GM21825 (cell line): ENCODE data around the gene GLI3.

Source experiments
- ATAC-seq: cut with Tn5 transposase; IDR thresholded peaks from one replicate; pipeline ENCODE4 v1.9.1; 2021; ENCODE audit warnings: mild to moderate bottlenecking, moderate library complexity; ENCODE audit not compliant: unreplicated experiment

Gene GLI3

DNA sequence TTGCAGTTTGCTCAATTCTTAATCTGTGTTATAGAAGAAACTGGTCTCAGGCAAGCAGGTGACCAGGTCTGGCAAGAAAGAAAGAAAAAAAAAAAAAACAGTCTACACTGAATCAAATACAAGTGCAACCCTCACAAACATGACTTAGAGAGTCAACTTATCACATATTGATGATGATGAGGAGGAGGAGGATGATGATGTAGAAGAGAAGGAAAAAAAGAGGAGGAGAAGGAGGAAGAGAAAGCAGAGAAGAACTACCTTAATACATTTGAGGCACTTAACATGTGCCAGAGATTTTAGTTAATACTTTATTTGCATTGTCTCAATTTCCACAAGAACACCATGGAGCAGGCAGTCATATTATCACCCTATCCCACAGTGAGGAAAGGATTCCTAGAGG lies 91.5 kb downstream of the GLI3 start:
- no peak for ATAC-seq

DNA sequence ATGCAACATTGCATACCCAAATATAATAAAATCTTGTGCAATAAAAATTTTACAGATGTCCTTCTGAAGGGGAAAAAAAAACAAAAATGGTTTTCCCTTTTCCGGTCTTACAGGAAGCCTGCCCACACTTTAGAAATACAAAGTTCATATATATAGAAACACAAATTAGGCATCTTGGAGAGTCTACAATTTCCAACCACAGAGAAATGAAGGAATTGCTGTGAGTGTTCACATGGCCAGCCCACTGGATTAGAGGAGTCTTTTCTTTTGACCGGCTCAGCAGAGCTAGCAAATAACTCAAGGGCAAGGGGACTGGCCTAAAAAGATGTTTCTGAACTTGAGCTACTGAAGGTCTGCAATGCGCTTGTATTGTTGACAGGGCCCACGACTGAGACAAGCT lies 92.4 kb downstream of the GLI3 start:
- no peak for ATAC-seq

DNA sequence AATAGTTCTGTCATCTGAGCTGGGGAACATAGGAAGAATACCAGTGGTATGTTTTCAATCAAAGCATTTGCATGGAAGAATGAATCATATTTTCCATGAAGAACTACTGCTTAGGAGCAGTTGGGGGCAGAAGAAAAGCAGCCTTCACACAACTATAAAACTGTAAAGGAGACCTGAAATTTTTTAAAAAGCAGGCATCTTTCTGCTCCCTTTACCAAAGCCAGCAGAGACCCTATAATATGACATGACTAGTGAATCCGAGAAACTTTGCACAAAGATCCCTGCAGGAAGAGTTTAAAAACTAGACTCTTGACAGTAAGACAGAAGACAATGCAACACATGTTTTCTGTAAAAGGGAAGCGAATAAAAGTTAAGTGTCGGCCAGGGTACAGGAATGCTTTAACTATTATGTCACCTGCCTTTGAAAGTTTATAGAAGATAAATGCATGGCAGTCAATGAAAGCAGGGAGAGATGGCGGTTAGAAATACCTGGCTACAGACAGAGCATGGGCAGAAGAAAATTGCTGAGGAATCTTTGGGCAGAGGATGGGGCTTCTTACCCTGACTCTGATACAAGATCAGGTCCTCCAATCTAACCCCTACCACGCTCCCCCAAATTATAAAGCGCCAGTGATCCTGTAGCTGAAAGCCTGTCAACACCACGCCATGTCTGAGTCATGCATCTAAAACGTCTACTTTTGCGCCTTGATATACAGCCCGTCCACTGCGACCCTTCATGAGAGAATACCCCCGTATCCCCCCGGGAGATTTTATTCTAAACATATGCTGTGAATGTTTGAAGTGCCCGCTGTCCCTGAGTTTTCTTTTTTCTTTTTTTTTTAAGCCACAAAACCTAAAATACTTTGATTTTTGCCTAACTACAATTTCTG lies 93.1 kb downstream of the GLI3 start:
- ATAC-seq = no peak

DNA sequence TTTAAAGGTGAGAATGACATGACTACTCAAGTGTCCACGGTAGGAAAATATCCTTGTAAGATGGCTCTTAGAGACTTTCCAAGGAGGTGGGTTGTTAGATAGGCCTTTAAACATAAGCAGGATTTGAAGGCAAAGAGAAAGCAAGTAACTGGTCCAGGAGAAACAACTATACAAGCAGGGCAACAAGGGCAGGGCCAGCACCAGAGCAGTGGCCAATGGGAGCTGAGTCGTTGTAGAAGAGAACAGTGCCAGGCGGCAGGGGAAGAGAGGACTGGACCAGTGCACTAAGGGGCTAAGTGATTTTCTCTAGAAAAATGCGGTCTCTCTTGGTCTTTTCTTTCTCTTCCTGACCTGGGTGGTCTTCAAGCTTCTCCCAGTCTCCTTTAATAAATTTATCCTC lies 94.9 kb downstream of the GLI3 start:
- no peak for ATAC-seq

DNA sequence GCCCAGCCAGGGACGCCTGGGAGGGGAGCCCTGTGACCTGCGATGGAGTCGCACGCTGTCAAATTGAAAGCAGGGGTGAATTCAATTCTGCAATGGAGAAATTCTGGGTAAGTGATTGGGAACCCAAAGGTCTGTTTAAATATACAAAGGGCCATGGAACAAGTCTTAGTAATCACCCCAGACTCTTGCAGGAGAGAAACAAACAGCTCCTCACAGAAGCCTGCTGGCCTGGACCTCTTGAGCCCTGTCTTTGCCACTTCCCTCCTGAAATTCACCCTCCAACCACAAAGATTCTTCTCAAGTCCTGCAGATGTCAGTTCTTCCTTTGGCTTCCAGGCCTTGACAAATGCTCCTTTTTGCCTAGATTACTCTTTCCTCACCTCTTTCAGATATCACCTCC lies 97.3 kb downstream of the GLI3 start:
- no peak for ATAC-seq

DNA sequence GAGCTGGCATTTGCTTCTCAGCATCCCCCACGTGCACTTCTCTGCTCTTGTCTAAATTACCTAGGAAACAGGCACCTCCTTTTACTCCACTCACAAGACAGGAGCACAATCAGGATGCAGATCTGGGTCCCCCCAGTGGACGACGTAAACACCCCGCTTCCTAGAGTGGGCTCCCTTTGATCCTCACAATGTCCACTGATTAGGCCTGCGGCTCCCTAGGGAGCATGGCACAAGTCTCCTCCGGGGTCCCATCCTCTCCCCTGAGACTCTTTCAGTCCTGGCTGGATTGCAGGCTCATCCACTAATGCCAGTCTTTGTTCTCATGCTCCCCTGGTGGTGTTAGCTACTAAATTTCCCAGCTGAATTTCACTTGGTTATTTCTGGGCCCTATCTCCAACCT lies 98.3 kb downstream of the GLI3 start:
- ATAC-seq = no peak

DNA sequence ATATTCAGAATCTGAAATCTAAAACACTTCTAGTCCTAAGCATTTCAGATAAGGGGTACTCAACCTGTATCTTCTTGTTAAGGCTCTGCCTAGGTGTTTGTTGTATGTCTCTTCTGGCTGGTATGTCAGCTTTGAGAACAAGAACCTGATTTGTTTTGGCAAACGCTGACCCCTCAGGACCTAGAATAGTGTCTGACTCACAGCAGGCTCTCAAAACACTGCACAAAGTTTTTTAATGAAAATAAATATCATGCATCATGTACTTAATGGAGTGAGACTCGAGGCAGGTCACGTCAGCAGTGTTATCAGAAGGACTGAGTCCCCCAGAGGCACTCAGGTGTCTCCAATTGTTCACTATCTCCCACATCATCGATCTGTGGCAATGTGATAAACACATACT lies 99.1 kb downstream of the GLI3 start:
- ATAC-seq = no peak

DNA sequence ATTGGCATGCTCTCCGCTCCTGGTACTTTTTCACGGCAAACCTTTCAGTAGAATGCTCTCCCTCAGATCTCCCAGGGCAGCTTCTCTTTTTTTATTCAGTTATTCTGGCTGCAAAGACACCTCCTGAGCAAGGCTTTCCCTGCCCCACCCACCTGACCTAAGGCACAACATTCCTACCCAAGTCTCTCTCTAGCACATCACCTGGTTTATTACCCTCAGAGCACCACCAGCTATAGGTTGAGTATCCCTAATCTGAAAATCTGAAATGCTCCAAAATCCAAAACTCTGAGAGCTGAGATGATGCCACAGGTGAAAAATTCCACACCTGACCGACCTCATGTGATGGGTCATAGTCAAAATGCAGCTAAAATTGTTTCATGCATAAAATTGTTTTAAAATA lies 99.6 kb downstream of the GLI3 start:
- no peak for ATAC-seq

DNA sequence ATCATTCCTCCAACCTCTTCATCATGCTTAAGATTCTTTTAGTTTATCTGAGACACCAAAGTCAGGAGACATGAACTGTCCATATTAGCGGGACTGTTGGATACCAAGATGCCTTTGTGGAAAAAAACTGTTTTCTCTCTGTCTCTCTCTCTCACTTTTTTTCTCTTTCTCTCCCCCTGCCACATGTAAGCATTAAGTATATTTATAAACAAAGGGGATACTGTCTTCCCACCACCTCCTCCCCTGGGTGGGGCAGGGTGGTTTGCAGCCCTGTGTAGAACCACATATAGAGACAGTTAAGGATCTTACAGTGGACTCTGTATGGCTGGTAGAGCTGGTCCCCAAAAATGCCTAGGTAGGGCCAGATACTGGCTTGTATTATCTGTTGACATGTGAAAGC lies 101.3 kb downstream of the GLI3 start:
- ATAC-seq = no peak

DNA sequence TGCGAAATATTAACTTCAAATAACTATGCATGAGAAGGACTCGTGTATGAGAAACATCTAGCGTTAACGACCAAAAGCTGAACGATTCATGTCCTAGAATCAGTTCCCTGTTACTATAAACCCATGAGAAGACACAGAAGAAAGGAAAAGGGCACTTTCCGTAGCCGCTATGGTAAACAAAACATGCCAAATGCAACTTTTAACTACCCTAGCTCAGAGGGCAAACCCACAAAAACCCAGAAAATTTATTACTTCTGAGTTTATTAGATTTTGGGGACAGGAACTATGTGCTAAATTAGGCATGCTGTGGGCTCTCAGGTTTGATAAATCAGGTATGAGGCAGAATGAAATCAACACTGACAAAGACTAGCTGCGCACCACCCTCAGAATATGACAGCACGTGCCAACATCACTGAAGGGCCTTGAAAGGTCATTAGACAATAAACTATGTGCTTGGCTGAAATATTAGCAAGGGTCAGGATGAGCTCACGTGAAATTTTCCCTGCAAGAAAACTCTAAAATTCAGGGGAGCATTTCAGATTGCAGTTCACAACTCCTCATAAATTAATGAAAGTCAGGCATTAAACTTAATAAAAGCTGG lies 102.6 kb downstream of the GLI3 start:
- no peak for ATAC-seq

DNA sequence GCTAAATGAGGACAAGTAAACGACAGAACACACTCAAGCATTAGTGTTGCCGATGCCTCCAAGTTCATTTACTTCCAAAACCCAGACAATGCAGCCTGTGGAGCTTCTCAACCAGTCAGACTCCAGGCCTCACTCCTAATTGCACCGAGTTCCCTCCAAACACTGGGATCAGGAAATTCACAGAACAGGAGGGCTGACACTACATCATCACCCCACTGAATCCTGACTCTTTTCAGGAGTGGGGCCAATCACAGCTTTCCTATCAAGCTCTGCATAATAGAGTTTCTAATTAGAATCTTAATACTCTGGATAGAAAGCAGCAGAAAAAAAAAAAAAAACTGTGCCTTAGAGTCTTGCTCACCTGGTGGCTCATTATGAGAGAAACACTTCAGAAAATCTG lies 103.7 kb downstream of the GLI3 start:
- no peak for ATAC-seq

DNA sequence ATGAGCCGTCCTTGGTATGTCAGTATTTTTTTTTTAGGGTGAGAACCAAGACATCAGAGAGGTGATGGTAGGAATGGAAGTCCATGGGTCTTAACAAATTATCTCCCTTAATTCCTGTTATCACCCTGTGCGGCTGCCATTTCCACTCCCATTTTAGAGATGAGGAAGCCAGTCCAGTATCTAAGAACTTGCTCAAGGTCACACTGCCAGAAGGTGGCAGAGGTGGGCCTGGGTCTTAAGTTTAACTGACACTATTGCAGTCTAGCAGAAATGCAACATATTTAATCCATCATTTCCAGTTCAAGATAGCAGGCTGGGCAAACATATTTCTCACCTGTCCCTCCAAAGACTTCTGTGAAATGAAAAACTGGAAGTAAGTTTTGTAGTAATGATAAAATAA lies 108.3 kb downstream of the GLI3 start:
- no peak for ATAC-seq

DNA sequence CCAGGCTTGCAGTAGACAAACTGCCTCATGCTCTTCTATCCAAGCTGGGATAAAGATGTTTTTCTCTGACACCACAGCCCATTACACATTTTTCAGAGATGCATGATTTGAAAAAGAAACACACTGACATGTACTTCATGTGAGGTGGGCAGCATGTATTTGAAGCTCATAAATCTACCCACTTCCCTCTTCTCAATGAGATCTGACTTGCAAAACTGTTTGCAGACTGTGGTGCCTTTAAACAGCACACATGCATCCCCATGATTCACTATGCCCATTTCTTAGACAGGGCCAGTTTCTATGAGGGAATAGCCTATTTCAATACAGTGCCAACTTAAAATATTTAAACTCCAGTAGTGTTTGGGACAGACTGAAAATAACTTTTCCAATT lies 109.8 kb downstream of the GLI3 start:
- ATAC-seq = no peak

DNA sequence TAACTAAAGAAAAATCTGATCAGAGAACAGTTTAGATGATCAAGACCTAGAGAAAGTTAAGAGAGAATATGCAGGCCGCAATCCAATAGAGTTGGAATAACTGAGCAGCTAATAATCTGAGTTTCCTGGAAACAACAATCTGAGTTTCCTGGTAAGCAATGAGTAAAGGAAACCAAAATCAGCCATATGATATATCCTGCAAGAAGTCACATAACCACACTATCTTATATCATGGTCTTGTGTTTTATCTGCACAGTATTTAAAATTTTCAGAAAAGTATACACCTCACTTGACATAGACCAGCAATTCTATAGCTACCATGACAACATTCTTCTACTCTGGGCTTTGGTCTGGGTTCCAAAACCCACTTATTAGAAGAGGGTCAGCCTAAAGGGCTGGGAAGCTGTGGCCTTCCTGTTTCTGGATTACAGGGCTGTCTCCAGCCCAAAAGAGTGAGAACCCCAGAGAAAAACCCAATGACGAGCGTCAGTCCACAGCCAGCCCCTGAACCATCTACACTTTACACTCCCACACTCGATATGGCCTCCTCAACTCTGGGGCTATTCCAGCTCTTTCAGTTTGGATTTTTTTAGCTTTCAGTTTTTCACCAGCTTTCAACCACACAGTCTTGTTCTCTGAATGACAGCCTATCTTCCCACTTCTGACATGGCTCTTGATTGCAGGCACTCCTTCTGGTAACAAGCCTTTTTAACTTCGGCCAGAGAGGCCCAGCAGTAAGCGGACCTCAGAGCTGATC lies 110.4 kb downstream of the GLI3 start:
- ATAC-seq = no peak

DNA sequence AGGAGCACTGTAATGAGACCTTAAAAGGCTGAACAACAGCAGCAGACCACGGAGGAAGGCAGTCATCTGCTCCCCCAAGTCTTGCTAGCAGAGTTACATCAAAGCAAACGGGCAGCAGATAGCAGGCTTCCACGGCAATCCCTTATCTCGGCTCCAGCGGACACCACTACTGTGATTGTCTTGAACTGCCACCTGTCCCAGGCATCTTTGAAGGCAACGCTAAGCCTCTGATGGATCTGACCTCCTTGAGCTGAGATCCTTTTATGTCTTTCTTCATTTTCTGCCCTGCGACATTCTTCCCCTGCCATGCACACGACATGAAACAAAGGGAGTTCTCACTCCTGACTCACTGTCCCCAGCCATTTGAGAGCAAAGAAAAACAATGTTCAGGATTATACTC lies 111.7 kb downstream of the GLI3 start:
- no peak for ATAC-seq

DNA sequence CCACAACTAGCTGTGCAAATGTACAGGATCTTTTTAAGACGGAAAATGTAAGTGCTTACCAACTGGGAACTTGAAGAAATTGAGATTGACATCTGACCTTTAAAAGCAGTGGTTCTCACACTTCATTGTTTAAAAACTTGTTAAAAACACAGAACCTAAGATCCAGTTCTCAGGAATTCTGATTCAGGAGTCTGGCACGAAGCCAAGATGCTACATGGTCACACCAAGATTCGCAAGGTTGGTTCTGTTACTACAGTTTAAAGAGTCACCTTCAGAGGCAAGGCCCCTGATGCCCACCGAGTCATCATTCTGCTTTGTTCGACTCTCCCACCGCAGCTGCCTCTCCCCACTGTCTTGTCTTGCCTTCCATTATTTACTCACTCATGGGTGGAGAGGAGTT lies 113.3 kb downstream of the GLI3 start:
- no peak for ATAC-seq

DNA sequence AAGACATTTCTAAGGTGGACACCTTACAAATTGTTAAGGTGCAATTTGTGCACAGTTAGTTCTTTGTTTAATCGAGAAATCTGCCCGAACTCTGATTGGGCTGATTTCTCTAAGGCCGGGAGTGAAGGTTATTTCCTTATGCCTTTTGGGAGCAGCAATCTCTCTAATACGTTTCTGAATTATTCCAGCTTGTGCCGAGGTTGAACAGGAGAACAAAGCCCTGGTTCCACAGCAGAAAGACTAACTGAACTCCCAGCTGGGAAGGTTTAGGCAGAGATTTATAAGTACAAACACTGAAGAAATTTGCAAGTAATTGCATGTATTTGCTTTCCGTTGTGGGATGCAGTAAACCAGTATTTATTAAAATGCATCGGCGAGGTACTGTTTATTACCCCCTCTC lies 116.8 kb downstream of the GLI3 start:
- ATAC-seq = no peak

DNA sequence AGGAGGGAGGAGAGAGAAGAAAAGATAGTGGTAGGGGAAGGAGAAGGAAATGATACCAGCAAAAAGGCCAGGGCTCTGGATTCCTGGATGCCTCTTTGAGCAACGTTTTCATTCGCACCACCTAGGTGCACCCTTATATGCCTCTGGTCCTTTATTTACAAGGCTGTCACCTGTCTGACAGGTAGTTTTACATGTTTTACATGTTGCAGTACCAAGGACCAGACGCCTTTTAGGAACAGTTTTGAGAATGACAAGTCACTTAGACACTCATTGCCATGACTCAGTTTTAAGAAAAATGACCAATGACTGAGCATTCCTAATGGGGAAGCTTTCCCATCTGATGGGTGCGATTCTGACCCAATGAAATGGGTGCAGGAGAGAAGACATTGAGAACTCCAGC lies 119.8 kb downstream of the GLI3 start:
- no peak for ATAC-seq

DNA sequence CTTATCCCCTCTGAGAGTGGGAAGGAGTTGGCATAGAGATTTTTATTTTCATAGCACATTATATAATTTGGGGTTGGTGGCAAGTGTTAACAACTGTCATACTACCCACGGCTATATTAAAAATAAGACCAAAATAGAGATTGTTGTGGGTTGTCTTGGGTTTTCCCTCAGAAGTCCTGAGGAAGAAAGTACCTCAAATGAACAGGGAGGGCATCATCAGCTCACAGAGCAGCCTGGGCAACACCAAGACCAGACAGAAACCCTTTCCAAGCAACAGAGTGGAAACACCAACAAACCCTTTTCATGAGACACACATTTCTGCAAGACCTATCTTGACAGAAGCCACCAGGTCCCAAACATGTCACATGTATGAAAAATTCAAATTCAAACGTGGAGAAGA lies 121.2 kb downstream of the GLI3 start:
- no peak for ATAC-seq

DNA sequence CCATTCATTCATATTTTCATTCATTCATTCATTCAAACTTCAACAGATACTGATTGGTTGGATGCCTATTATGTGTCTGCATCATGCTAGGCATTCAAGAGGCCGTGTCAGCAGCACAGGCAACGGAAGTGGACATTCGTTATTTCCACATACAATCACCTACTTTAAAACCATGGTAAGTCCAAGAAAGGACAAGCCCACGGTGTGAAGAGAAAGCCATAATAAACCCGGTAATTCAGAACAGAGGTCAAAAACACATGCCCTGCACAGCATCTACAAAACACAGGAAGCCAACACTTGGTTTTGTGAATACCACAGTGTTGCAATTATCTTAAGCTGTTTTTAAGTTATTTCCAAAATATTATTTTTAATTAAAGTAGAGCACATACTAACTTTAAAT lies 126.7 kb downstream of the GLI3 start:
- no peak for ATAC-seq

DNA sequence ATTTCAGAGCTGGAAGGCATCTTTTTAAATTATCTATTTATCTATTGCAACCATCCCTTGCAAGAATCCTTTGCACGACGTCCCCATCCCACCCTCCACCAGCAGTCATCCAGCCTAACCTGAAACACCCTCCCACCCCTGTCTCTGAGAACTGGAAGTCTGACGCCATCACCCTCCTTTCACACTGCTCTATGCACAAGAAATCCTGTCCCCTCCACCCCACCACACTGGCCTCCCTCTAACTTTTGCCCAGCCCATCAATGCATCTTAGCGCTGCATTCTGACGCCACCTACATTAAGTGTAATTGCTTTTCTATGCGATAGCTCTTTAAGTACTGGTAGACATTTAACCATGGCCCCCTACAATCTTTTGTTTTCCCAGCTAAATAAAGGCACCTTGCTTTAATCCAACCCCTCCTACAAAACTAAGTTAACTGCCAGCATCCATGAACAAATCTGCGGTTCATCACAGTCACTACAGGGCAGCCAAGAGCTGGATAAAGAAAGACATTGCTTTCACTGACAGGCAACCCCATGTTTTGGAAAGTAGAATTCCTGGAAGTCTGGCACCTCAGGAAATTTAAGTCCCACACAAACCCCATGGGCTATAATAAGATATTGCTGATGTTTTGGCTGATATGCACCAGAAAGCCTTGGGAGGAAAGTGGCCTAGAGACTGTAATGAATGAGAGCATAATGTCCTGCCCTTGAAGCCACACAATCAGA lies 128.0 kb downstream of the GLI3 start:
- ATAC-seq = no peak
